GM19193 (cell line): ENCODE data around the gene GRID1.

ENCODE experiments used
- POLR2A ChIP-seq: IDR thresholded peaks from 4 replicates; pipeline ENCODE4 v1.6.1; 2011; ENCODE audit not compliant: insufficient read depth, insufficient read length; ENCODE audit errors: extremely low read depth

Gene GRID1

DNA sequence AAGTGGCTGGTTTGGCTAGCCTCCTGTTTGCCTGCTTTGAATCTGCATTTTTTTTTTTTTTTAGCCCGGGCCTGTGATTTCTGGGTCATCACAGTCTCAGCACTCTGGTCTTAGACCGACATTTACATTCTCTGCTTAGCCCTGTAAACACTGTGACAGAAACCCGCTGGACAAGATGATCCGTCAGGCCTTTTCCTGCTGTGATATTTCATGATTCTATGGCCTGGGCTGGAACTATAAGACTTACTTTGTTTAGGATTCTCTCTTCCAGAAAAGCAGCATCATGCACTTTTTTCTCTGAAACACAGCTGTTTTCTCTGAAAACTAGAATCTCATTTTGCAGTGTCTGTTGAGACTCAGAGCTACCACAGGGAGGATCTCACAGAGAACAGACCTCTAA is 705.5 kb downstream of the GRID1 start:
- TF ChIP-seq POLR2A, result no peak

GRCh38 chr10:85659331-85659730 is 707.3 kb downstream of the GRID1 start:
- TF ChIP-seq POLR2A, result no peak

DNA sequence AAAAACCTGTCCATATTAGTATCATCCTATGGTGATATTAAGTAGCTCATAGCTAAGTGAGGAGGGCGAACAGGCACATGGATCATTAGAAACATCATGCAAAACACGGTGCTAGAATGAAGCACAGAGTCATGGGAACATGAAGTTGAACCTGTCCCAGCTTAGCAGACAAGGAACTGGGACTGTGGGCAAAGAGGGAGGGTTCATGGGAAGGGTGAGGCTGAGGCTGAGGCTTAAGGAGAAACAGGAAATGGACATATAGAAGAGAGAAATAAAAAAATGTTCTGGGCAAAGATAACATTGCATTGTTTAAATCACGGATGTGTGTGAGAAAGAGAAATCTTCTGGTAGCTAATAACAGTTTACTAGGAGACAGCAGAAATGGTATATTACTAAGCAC is 708.1 kb downstream of the GRID1 start:
- no peak for TF ChIP-seq POLR2A

- no peak for TF ChIP-seq POLR2A
These were observed 709.0 kb downstream of the GRID1 start for GRCh38 chr10:85657476-85658113.

DNA sequence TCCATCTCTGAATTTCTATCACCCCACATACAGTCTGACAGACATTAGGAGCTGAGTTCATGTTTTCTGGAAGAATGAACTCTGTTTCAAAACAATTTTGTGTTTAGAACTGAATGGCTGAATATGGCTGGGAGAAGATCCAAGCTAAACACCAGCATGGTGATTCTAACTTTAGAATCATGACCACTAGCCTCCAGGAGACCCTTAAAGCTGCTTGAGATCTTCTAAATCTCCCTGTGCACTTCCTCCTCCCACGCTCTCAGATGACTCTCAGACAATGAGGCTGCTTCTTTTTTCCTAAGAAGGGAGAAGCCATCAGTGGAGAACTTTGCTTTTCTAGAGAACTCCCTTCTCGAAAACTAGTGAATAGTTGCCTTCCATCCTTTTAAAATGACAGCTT is 711.2 kb downstream of the GRID1 start:
- TF ChIP-seq POLR2A, result no peak

- no peak for TF ChIP-seq POLR2A
These were observed 715.1 kb downstream of the GRID1 start for GRCh38 chr10:85651497-85651882.

DNA sequence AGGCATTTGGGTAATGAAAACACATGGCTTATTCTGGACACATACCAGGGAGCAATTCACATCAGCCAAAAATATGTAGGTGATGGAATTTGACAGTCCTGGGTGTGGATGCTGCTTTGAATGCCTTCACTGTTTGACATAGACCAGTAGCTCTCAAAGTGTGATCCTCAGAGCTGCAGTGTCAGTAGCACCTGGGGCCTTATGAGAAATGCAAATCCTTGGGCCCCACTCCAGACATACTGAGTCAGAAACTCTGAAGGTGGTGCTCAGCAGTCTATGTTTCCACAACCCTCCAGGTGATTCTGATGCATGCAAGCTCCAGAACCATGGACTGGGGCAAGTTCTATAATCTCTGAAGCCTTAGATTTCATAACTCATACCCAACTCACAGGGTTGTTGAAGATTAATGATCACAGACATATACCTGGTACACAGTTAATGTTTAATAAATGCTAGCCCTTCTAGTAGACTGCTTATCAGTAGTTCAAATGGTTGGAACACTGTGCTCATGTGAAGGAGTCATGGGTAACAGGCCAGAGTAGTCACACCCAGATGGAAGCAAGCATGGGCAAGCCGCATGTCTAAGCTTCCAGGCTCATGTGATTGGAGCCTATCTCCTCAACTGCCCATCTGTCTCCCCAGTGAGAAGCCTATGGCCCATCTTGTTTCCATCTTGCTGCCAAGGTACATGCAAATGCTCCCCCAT is 715.7 kb downstream of the GRID1 start:
- no peak for TF ChIP-seq POLR2A

DNA sequence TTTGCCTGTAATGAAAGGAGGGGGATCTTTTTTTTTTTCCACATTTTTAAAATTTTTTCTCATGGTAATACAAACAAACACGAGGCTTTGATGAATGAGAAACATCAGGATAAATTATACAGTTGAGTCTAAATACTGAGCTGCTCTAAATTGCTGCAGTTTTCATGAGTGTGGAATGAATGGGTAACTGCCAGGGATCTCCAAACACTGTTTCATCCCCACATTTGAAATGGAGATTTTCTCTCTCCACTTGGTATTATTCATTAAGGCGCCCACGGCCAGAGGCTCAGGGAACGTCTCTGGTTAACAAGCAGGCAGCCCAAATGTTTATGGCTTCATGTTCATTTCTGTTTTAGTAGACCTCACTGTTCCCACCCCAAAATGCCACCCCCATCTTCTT is 717.1 kb downstream of the GRID1 start:
- TF ChIP-seq POLR2A, result no peak

- no peak for TF ChIP-seq POLR2A
These were observed 718.3 kb downstream of the GRID1 start for GRCh38 chr10:85648279-85648754.

GRCh38 chr10:85647741-85648140 is 718.9 kb downstream of the GRID1 start:
- TF ChIP-seq POLR2A, result no peak

- TF ChIP-seq POLR2A, result no peak
These were observed 720.5 kb downstream of the GRID1 start for GRCh38 chr10:85645926-85646711.

DNA sequence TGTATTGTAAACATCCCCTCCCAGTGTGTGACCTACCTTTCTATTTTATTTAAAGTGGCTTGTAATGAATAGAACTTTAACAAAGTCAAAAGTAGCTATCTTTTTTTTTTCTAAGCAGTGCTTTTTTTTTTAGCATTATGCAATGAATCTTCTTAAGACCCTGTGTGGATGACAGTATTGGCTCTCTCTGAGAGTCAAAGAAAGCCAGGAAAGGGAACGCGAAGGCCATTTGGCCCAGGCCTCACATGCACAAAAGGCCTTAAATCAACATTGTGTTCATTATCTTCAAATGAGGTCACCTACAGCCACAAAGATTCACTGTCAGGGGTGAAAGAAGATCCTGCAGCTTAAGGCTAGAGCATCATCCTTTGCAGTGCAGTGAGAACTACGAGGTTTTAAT is 721.5 kb downstream of the GRID1 start:
- no peak for TF ChIP-seq POLR2A

GRCh38 chr10:85643845-85644525 is 722.6 kb downstream of the GRID1 start:
- no peak for TF ChIP-seq POLR2A

GRCh38 chr10:85643171-85643844 is 723.3 kb downstream of the GRID1 start:
- TF ChIP-seq POLR2A, result no peak

DNA sequence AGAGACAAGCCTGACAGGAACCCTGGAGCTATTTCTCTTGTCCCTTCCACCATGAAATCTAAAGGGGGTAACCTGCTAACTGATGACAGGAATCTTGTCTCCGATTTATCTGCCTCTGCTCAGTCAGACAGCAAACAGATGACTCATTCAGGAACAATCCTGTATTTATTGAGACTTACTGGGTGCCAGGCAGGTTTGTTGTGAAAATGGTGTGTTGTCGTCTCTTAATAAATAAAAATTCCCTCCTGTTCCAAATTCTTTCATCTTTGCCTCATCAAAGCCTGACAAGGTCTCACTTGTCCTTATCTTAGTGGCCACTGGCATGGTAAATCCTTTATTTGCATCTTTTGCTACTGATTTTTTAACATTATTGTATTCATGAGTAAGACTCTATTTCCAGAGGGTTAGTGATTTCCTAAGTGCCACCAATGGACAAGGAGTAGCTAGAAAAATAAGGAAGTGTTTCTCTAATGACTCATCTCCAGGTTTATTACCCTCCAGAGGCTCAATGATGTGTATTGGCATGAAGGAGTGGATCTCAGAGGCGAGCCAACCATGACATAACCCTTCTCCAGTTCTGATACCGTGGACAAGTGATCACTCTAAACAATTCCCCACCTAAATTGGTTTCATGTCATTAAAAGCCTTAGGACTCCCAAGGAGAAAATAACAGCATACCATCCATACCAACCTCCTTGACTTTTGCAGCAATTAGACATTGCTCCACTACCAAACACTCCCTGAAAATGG is 724.0 kb downstream of the GRID1 start:
- no peak for TF ChIP-seq POLR2A

DNA sequence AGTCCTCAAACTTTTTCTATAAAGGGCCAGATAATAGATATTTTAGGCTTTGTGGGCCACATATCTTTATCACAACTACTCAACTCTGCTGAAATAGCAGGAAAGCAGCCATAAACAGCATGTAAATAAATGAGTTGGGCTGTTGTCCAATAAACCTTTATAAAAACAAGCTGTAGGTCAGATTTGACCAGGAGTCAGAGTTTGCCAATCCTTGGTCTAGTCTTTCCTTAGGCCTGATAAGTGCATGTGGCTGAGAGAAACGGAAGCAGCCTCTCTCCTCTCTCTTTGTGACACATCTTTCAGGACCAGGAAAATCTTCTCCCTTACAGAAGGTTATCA is 724.5 kb downstream of the GRID1 start:
- TF ChIP-seq POLR2A, result no peak
